ENCODE data around the gene NRDE2.

Gene NRDE2

DNA sequence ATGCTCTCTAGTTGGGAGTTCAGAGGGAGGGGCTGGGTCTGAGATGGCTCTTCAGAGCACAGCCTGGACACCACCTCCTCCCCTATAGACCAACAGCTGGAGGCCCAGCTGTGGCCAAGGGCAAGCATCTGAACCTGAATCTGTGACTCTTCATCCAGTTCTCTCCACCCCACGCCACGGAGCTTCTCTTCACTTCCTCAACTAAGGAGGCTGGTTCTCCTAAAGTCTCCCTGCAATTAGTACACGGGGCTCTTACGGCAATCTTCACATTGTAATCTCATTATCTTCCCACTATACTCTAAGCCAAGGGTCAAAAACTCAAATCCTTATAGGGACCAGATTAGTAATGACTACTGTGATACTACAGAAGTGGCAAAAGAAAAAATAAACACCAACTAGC lies 9.8 kb downstream of the NRDE2 start:
- Histone ChIP-seq H3K36me3 (peaks cover 9 to 16% (median 11%) of the 10 kb centered on the region in 3 donors), H3K27ac (no peak overlapping the region), H3K4me1 (peaks cover 0 to 16% (median 7%) of the 10 kb centered on the region in 4 donors), H3K9me3 (no peaks in the 10 kb centered on the region), H3K27me3 (no peaks in the 10 kb centered on the region), H3K4me3 (no peak overlapping the region)
- no peak for DNase-seq
- intact Hi-C loops (cut with DNase I; ENCODE audit: low total_unique reads) = loop anchor here (10.0 kb wide), 1 partner anchor 493 kb away; the partner anchor contains the start of gene TTC7B
- TF ChIP-seq, protein P1, sequence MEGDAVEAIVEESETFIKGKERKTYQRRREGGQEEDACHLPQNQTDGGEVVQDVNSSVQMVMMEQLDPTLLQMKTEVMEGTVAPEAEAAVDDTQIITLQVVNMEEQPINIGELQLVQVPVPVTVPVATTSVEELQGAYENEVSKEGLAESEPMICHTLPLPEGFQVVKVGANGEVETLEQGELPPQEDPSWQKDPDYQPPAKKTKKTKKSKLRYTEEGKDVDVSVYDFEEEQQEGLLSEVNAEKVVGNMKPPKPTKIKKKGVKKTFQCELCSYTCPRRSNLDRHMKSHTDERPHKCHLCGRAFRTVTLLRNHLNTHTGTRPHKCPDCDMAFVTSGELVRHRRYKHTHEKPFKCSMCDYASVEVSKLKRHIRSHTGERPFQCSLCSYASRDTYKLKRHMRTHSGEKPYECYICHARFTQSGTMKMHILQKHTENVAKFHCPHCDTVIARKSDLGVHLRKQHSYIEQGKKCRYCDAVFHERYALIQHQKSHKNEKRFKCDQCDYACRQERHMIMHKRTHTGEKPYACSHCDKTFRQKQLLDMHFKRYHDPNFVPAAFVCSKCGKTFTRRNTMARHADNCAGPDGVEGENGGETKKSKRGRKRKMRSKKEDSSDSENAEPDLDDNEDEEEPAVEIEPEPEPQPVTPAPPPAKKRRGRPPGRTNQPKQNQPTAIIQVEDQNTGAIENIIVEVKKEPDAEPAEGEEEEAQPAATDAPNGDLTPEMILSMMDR (IDR thresholded peaks at IDR 0.05) = no peak

DNA sequence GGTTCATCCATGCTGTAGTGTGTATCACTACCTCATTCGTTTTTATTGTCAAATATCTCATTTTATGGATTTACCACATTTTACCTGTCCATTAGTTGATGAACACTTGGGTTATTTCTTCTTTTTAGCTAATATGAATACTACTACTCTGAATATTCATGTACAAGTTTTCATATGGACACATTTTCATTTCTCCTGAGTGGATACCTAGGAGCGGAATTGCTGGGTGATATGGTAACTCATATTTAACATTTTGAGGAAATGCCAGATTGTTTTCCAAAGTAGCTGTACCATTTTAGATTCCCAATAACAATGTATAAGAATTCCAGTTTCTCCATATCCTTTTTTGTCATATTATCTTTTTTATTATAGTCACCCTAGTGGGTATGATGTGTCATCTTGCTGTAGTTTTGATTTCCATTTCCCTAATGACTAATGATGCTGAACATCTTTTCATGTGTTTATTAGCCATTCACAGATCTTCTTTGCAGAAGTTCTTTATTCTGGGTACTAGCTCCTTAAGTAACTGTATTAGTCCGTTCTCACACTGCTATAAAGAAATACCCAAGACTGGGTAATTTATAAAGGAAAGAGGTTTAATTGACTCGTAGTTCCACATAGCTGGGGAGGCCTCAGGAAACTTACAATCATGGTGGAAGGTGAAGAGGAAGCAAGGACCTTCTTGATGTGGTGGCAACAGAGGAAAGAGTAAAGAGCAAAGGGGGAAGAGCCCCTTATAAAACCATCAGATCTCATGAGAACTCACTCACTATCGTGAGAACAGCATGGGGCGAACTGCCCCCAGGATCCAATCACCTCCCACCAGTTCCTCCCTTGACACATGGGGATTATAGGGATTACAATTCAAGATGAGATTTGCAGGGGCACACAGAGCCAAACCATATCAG lies 11.9 kb downstream of the NRDE2 start:
- Histone ChIP-seq H3K27ac (no peak overlapping the region), H3K27me3 (no peaks in the 10 kb centered on the region), H3K36me3 (peaks cover 15 to 33% (median 25%) of the 10 kb centered on the region in 3 donors), H3K4me3 (no peak overlapping the region), H3K9me3 (no peaks in the 10 kb centered on the region), H3K4me1 (peaks cover 0 to 5% (median 0%) of the 10 kb centered on the region in 4 donors)
- intact Hi-C loops (cut with DNase I; ENCODE audit: low total_unique reads) = loop anchor here (10.0 kb wide), 1 partner anchor 495 kb away; the partner anchor contains the start of gene TTC7B
- TF ChIP-seq, protein P1 (IDR thresholded peaks at IDR 0.05) = no peak
- no peak for DNase-seq

DNA sequence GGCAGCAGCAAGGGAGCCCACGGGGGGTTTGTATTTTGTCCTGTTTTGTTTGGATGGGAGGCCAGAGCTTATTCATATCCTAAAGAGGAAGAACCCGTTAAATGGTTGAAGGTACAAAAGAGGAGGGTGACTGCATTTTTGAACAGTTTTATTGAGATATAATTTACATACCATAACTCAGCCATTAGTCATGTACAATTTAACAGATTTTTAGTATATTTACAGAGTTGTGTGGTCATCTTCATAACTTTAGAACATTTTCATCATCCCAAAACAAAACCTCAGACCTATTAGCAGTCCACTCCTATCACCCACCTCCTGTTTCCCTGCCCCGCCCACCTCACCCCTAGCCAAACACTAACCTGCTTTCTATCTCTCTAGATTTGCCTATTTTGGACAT lies 12.6 kb downstream of the NRDE2 start:
- Histone ChIP-seq H3K36me3 (peaks cover 18 to 40% (median 25%) of the 10 kb centered on the region in 3 donors), H3K27ac (no peak overlapping the region), H3K27me3 (no peaks in the 10 kb centered on the region), H3K4me1 (peaks cover 0 to 5% (median 0%) of the 10 kb centered on the region in 4 donors), H3K9me3 (no peaks in the 10 kb centered on the region), H3K4me3 (no peak overlapping the region)
- intact Hi-C loops (cut with DNase I; ENCODE audit: low total_unique reads) = no loop called here
- DNase-seq = no peak
- TF ChIP-seq, protein P1 (IDR thresholded peaks at IDR 0.05) = no peak

DNA sequence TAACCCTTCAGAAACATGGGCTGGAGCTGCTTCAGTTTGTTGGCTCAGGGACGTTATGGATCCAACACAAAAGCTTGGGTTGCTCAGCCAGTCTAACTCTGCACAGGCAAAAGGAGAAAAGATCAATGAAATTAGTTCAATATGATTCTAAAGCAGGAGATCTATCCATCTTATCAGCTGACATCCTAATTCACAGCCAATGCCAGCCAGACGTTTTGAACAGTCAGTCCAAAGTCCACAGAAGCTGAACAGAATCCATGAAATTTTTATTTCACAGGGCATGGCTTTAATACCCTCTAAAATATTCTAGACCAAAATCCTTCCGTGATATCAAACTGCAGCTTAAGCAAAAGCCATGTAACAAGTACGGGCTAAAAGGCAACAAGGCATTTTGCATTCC lies 13.7 kb downstream of the NRDE2 start:
- Histone ChIP-seq H3K27me3 (no peaks in the 10 kb centered on the region), H3K4me1 (no peaks in the 10 kb centered on the region), H3K27ac (no peak overlapping the region), H3K9me3 (no peaks in the 10 kb centered on the region), H3K4me3 (no peak overlapping the region), H3K36me3 (peaks cover 26 to 51% (median 35%) of the 10 kb centered on the region in 3 donors)
- TF ChIP-seq, protein P1 (IDR thresholded peaks at IDR 0.05) = no peak
- DNase-seq = no peak
- intact Hi-C loops (cut with DNase I; ENCODE audit: low total_unique reads) = no loop called here

DNA sequence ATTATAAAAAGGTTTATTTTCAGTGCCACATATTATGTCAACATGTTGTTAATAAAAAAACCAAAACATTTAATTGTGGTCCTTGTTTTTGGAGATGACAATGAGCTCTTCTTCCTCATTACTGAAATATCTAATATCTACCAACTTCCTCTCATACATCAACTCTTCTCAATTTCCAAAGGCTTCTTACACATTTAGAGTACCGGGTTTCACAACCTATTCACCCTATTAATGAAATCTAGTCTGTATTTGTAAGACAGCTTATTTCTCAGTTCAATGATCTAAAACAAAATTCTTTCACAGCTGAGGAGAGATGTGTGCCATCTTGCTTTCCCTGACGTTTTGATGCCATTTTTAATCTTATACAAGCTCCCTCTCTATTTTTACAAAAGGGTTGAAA lies 14.5 kb downstream of the NRDE2 start:
- H3K4me1 ChIP-seq = no peaks in the 10 kb centered on the region
- H3K27ac ChIP-seq = no peak overlapping the region
- TF ChIP-seq, protein P1 (IDR thresholded peaks at IDR 0.05) = no peak
- peaks cover 26 to 56% (median 42%) of the 10 kb centered on the region in 3 donors for H3K36me3 ChIP-seq
- no peaks in the 10 kb centered on the region for H3K27me3 ChIP-seq
- H3K9me3 ChIP-seq = no peaks in the 10 kb centered on the region
- intact Hi-C loops (cut with DNase I; ENCODE audit: low total_unique reads) = no loop called here
- no peak overlapping the region for H3K4me3 ChIP-seq
- DNase-seq = no peak

Data from tibial artery (tissue), 4 donors.